Activated CD4-positive, alpha-beta T cell treated with anti-CD3 and anti-CD28 coated beads, Interleukin-2, amount 50 U/mL, for 1 hour (primary cell): ENCODE results near the gene RPUSD4.
A peak's percentile ranks its signal among the peaks of the same experiment; 100 is the strongest.

Source experiments
- DNase-seq: peaks from one replicate; pipeline ENCODE4 v3.0.0-alpha.2; 2020

Gene RPUSD4

DNA sequence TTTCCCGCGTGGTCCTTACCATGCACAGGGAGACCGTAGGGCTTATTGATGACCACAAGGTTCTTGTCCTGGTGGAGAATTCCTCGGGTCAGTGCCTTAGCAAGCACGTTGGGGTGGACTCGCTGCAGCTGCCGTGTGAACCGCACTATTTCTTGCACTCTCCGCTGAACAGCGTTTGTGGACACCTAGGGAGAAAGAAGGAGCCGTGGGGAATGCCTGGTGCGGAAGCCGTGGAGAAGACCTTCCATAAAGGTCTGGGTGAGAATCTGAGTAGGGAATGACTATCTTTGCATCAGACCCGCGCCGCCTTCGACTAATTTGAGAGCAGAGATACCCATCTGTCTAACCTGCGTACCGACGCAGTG is 597 bp downstream of the RPUSD4 start:
- no peak for DNase-seq

DNA sequence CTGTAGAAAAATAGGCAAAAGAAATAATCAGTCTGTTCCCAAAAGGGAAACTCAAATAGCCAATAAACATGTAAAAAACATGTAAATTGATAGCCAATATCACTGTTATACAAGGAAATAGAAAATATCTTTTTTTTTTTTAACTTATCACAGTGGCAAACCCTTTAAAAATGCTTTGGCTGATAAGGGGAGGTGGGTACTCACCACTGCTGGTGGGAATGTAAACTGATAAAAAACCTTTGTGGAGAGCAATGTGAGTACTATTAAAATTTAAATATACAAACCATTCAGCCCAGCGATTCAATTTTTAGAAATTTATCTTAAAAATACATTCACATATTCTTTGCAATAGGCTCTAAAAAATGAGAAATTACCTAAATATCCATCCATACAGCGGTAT is 3.6 kb downstream of the RPUSD4 start:
- DNase-seq = no peak

DNA sequence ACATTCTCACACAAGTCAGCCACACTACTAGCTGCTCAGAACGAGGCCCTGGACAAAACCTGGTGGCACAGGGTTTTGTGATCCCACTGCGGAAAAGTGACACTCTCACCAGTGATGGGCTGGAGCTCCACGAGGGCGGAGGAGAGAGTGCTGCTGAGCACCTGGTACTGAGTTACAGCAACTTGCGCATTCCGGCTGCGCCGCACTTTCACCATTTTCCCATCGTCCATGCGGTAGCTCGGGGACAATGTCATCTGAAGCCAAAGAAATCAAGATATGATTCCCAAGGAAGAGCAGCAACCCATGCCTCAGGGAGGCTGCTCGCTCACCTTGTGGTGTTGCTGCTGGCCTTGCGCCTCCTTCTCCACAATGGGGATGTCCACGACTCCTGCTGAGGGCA is 6.1 kb downstream of the RPUSD4 start:
- DNase-seq = no peak

GRCh38 chr11:126202646-126203359 is 8.6 kb downstream of the RPUSD4 start:
- DNase-seq = no peak

DNA sequence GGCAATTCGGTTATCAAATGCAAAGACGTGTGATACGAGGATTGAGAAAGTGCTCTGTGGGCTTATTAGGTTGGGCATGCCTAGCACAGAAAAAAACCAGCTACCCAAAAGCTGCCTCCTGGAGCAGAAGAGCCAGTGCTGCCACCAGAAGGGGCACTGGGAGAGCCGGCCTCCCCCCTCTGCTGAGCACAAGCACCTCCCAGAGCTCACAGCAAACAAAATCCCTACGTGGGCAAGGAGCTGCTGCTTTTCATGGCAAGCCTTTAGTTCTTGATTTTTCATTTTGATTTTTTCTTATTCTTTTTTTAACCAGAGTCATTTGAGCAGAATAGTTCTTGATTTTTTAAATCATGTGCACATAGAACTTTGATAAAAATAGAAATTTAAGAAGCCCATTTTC is 12.8 kb downstream of the RPUSD4 start:
- DNase-seq = no peak

DNA sequence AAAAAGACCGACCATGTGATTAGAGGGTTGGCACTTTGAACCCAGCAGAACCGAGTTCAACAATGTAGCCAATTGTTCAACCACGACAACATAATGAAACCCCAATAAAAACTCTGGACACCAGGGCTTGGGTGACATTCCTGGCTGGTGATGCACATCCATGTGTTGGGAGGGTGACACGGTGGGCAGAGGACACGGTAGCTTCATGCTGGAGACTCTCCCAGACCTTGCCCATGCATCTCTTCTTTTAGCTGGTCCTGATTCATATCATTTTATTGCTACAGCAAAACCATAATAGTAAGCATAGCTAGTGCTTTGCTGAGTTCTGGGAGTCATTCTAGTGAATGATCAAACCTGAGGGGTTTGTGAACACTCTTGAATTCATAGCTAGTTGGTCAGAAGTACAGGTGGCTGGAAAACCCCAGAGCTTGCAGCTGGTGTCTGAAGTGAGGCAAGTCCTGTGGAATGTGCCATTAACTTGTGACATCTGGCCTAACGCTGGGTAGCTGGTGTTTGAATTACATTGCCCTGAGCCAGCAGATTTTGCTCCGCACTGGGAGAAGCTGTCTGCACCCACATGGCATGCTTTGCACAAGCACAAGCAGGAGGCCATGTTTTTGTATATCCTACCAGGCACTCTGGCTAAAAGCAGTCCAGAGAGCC is 14.0 kb downstream of the RPUSD4 start:
- no peak for DNase-seq

- no peak for DNase-seq
Observed at GRCh38 chr11:126195119-126195518, 16.3 kb downstream of the RPUSD4 start.

DNA sequence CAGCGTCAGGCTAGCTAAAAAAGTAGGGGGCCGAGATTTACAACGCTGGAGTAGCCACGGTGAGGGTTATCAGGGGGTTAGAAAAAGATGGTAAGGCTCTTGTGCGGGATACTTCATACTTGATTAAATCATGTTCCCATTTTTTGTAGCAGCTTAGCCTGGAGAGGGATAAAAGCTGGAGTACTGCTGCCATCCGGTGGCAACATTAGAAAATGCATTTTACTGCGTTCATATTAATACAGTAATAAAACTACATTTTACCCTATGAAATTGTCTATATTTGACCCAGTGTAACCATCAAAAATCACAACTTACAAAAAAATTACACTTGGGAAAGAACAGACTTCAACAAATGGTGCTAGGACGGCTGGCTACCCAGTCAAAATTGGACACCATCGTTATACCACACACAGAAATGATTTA is 17.3 kb downstream of the RPUSD4 start:
- peak; percentile 20 for DNase-seq

- no peak for DNase-seq
Observed at GRCh38 chr11:126193038-126193478, 18.4 kb downstream of the RPUSD4 start.

DNA sequence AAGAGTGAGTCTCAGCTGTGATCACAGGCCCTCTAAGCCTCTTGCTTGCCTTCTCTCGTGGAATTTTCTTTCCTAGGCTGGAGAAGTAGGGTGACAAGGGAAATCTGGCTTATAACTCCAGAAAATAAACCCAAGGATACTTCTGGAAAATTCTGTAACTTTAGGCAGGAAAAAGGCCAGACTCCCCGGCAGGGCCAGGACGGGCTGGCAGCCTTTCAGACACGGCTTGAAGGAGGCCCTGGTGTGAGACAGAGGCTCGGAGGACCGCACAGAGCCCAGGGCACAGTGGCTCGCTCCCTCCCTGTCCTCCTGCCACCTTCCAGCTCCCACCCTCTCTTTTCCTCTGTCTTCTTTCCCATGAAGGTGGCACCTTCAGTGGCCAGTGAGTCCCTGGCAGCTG is 19.1 kb downstream of the RPUSD4 start:
- DNase-seq = no peak

- DNase-seq = no peak
Observed at GRCh38 chr11:126191379-126192073, 19.9 kb downstream of the RPUSD4 start.

GRCh38 chr11:126190792-126191191 is 20.7 kb downstream of the RPUSD4 start:
- DNase-seq = no peak

DNA sequence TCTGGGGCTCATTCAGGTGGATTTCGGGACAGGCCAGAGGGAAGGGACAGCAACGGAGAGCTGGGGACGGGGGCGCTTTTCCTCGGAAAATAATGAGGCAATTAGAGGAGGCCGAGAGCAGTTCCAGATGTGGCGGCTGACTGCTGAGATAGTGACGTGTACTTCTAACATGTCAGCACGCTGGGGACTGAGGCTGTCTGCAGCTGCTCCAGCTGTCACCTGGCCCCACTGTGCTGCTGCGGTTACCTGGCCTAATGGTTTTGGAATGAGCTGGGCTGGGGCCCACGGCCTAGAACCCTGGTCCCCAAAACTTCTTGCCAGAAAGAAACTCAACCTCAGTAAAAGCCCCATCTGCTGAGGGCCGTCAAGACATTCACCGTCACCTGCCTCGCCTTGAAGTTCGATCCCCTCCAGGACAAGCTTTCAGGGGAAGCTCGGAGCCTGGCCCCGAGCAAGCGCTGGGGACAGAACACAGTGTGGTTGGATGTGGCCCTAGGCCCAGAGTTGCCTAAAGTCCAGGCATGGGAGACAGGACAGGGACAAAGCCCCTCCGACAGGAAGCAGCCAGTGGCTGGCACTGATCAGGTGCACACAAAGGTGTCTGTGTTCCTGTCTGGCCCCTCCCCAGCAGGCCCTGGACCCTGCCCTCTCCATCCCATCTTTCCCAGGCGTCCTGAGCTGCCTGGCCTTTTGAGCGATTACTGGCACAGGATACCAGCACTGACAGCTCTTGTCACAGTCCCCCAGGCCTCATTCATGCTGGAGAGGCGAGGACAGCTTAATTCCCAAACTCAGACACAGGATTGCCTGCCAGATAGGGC is 22.1 kb downstream of the RPUSD4 start:
- DNase-seq = no peak

DNA sequence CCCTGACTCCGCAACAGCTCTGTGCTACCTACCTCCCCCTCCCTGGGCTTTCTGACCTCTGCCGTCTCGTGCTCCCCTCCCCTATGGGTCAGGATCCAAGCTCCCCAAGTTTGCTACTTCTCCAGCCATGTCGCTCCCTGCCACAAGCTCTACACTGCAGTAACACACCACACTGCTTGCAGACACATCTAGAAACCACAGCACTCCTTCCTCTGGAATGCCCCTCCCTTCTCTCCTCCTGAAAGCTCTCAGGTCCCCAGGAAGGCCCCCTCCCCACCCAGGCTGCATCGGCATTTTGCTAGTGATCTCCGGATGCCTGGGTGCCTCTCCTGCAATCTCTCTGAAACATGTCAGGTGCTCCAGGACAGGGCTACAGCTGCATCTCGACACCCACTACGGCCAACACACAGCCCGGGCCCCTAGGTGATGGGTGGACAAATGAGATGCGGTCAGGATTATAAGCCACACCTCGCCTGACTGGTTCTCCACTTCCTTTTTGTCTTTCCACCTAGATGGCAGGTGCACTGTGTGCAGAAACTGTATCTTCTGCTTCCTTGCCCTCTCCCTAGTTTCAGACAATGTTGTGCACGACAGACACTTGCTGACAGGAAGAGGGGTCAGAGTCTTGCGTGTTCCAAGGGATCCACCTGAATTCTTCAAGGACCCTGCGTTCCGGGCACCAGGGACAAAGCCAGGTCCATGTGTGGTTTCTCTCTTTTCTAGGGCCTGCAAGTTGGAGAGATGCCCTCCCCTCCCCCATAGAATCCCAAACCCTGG is 22.9 kb downstream of the RPUSD4 start:
- DNase-seq = no peak

GRCh38 chr11:126186708-126187529 is 24.5 kb downstream of the RPUSD4 start:
- no peak for DNase-seq

DNA sequence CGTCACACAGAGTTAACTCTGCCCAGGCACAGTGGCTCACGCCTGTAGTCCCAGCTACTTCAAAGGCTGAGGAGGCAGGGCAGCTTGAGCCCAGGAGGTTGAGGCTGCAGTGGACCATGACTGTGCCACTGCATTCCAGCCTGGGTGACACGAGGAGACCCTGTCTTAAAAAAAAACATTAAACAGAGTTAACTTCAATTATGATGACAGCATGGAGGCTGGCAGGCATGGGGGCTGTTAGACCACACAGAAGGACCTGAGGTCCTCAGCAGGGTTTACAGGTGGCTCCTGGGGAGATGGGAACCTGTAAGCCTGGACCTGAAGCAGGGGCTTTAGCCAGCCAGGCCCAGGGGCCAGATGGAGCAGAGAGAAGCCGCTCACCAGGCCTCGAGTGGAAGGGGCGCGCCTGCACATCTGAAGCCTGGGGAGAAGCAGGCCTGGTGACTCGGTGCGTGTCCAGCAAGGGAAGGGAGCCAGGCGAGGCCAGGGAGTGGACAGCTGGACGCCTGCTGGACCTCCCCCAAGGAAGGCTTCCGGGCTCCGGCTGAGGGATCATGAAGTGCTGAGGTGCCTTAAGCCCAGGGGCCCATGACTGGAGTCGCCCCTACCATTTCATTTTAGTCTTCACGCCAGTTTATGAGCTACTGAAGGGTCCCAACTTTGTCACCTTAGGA is 25.3 kb downstream of the RPUSD4 start:
- no peak for DNase-seq

GRCh38 chr11:126185259-126186024 is 26.0 kb downstream of the RPUSD4 start:
- DNase-seq = no peak

- DNase-seq = no peak
Observed at GRCh38 chr11:126182787-126183445, 28.5 kb downstream of the RPUSD4 start.

GRCh38 chr11:126181939-126182730 is 29.3 kb downstream of the RPUSD4 start:
- no peak for DNase-seq
